NCI-H510A (cell line): Measurements from ENCODE around the gene RALY.

Experiments
- DNase-seq: peaks from one replicate; lab custom pipeline; 2025; lab: John Stamatoyannopoulos, UW

RALY gene

GRCh38 chr20:34076952-34077351 lies 83.2 kb downstream of the RALY start:
- no peak for DNase-seq

- DNase-seq, result no peak
These were observed 84.8 kb downstream of the RALY start for GRCh38 chr20:34078540-34078939.

GRCh38 chr20:34079818-34080217 lies 86.1 kb downstream of the RALY start:
- DNase-seq, result no peak

GRCh38 chr20:34082232-34082887 lies 88.6 kb downstream of the RALY start:
- no peak for DNase-seq

- no peak for DNase-seq
These were observed 89.4 kb downstream of the RALY start for GRCh38 chr20:34083137-34083536.

- no peak for DNase-seq
These were observed 90.1 kb downstream of the RALY start for GRCh38 chr20:34083781-34084180.

GRCh38 chr20:34084227-34084923 lies 90.7 kb downstream of the RALY start:
- DNase-seq, result no peak

GRCh38 chr20:34085544-34086040 lies 91.9 kb downstream of the RALY start:
- no peak for DNase-seq

- DNase-seq, result no peak
These were observed 94.8 kb downstream of the RALY start for GRCh38 chr20:34088305-34089174.

GRCh38 chr20:34089175-34089479 lies 95.4 kb downstream of the RALY start:
- DNase-seq, result no peak

- no peak for DNase-seq
These were observed 96.1 kb downstream of the RALY start for GRCh38 chr20:34089655-34090345.

GRCh38 chr20:34090645-34091044 lies 96.9 kb downstream of the RALY start:
- no peak for DNase-seq

GRCh38 chr20:34091637-34092200 lies 98.0 kb downstream of the RALY start:
- no peak for DNase-seq

- DNase-seq, result no peak
These were observed 100.2 kb downstream of the RALY start for GRCh38 chr20:34093895-34094294.

- DNase-seq, result no peak
These were observed 102.1 kb downstream of the RALY start for GRCh38 chr20:34095825-34096224.

GRCh38 chr20:34096699-34097444 lies 103.2 kb downstream of the RALY start:
- DNase-seq, result no peak

GRCh38 chr20:34098570-34098969 lies 104.9 kb downstream of the RALY start:
- DNase-seq, result no peak

GRCh38 chr20:34099675-34100074 lies 106.0 kb downstream of the RALY start:
- DNase-seq, result no peak

GRCh38 chr20:34100576-34100975 lies 106.9 kb downstream of the RALY start:
- DNase-seq, result no peak

- DNase-seq, result no peak
These were observed 108.6 kb downstream of the RALY start for GRCh38 chr20:34102342-34102741.

GRCh38 chr20:34104059-34104458 lies 110.3 kb downstream of the RALY start:
- no peak for DNase-seq
